HG03439 (cell line): ENCODE results near the gene SLC25A18.

Experiments used
- ATAC-seq: cut with Tn5 transposase; IDR thresholded peaks from one replicate; pipeline ENCODE4 v1.9.1; 2021; ENCODE audit warnings: mild to moderate bottlenecking, moderate library complexity; ENCODE audit not compliant: unreplicated experiment

SLC25A18 gene

GRCh38 chr22:17569971-17570511 lies 6.7 kb downstream of the SLC25A18 start:
- no peak for ATAC-seq

DNA sequence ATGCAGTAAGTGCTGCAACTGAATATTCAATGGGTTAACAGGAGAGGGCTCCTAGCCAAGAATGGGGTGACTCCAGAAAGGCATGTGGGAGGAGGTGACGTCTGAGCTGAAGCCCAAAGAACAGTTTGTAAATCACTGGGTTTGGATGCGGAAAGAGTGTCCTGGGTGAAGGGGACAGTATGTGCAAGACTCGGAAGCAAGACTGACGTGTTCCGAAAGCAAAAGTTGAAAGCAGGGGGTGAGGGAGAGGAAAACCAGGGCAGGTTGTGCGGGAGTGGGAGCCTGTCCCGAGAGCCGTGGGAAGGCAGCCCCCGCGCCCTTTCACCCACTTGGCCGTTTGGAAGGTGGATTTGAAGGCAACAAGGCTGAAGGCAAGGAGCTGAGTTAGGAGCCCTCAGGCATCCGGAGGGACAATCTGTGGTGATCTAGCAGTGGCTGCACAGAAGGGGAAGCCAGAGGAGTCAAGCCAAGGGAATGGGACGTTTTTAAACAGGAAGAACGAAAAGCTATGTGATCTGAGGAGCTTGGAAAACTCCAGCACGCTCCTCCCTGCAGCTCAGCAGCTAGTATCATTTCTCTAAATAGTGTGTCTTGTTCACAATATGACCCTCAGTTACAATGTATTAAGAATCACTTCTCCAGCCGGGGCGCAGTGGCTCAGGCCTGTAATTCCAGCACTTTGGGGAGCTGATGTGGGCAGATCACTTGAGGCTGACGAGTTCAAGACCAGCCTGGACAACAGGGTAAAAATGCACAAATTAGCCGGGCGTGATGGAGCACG lies 7.7 kb downstream of the SLC25A18 start:
- ATAC-seq, result no peak

GRCh38 chr22:17575151-17575550 lies 11.9 kb downstream of the SLC25A18 start:
- no peak for ATAC-seq

DNA sequence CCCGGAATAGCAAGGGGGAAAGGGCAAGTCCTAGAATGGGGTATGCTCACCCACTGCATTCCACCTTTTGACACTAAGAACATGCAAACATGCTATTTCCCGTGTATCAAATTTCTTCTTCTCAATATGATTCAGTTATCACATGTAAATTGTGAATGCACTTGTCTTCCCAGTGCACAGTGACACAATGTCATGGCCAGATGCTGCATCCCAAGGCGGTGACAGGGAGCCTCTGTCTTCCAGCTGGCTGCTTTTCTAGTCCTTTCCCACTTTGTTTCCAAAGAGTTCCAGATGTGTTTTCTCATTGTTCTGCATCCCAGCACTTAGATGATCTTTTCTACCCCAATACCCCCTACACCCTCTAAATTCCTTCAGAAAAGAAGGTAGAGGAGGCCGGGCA lies 12.4 kb downstream of the SLC25A18 start:
- ATAC-seq, result no peak

- no peak for ATAC-seq
Observed at GRCh38 chr22:17576470-17576869, 13.2 kb downstream of the SLC25A18 start.

DNA sequence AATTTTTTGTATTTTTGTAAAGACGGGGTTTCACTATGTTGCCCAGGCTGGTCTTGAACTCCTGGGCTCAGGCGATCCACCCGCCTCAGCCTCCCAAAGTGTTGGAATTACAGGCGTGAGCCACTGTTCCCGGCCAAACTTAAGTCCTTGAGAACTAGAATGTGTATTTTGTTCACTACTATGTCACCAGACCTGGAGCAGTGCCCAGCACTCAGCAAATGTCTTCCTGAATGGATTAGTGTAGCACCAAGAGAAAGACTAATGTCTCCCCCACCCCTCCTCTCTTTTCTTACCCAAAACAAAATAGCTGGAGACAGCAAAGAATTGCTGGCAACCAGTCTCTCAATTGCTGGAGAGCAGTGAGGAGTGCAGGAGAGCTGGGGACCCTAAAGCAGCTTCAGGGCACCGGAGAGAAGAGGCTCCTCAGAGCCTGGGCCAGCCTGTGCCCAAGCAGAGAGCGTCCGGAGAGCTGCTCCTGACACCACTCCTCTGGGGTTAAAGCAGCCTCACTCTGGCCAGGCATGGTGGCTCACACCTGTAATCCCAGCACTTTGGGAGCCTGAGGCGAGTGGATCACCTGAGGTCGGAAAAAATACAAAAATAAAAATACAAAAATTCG lies 14.9 kb downstream of the SLC25A18 start:
- no peak for ATAC-seq

DNA sequence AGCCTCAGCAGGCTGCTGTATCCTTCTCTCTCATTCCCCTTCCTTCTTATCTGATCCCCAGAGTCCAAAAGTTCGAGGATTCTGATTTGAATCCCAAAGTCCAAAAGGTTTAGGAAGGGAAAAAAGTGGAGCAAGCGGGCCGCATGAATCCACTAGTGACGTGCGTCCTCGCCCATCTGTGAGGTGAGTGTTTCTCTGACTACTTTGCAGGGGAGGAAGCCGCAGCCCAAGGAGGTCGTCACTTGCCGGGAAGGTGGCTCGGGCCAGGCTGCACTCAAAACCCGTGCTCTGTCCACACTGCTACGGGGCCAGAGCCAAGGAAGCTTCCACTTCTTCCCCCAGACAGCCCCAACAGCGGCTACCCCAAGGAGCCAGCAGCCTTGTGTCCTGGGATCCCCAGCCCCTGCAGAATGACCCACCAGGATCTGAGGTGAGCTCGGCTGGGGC lies 16.3 kb downstream of the SLC25A18 start:
- no peak for ATAC-seq

DNA sequence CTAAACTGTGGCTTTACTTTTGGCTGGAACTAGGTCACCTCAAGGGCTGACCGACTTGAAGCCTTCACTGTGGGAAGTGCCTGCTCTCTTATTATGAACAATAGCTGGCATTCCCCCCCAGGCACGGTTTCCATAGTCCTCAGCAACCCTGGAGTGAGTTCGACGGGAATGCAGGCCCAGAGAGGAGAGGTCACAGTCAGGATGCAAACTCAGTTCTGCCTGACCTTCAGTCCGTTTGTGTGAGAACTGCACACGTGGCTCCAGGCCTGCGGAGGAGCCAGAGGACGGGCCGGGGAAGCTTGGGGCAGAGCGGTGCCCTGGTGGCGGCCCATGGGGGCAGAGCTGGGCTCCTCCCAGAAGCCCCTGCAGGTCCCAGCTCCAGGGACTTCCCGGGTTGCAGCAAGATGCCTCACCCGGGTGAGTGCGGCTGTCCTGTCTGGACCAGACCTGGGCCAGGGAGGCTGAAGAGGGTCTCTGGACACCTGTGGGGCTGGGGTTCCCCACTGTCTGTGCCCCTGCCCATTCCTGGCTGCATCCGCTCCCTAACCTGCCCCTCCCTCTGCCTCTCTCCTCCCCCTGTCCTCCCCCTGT lies 17.2 kb downstream of the SLC25A18 start:
- no peak for ATAC-seq

DNA sequence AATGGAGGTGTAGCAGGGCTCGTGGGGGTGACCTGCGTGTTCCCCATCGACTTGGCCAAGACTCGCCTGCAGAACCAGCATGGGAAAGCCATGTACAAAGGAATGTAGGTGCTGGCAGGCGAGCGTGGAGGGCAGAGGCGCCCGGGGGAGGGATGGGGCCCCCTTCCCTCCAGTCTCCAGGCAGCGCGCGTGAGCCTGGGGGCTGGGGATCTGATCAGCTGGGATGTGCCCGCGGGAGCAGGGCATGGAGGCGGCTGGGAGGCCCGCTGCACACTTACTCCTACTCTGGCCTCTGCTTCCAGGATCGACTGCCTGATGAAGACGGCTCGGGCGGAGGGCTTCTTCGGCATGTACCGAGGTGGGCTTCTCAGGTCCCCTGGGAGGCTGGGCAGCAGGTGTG lies 17.8 kb downstream of the SLC25A18 start:
- ATAC-seq, result no peak

GRCh38 chr22:17581631-17582030 lies 18.3 kb downstream of the SLC25A18 start:
- ATAC-seq, result no peak

- ATAC-seq, result no peak
Observed at GRCh38 chr22:17583151-17583550, 19.9 kb downstream of the SLC25A18 start.

DNA sequence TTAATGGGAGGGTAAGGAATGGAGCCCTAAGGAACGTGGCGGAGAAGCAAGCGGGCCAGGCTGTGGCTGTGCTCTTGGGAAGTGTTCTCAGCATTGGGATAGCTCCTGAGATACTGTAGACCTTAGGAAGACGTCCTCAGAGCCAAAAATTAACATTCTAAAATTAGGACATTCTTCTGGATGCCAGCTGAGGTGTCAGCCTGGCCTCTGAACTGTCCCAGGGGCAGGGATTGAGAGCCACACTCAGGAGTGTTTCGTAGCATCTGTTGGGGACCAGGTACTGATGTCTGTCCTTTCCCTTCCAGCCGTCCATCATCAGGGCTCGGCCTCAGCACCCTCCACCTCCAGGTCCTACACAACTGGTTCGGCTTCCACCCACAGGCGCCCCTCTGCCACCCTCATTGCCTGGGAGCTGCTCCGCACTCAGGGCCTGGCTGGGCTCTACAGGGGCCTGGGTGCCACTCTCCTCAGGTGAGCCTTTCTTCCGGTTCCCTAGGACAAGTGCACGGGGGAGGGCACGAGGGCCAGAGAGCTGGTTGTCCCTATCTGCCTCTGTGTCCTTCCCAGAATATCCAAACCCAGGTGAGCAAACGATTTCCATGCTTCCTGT lies 23.6 kb downstream of the SLC25A18 start:
- ATAC-seq, result no peak

DNA sequence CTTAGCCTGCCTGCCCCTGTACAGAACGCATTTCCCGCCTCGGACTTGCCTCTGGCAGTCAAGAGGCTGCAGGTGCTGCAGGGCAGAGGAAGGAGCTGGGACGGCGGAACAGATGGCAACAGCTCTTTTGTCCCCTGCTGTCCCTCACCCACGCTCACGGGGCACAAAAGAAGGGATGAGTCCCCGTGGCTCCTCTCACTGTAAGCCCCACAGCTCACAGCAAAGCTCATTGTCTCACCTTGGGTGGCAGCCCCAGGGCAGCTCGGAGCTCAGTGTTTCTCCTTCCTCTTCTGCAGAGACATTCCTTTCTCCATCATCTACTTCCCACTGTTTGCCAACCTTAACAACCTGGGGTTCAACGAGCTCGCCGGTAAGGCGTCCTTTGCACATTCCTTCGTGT lies 24.3 kb downstream of the SLC25A18 start:
- ATAC-seq, result no peak

- ATAC-seq, result no peak
Observed at GRCh38 chr22:17588606-17589005, 25.3 kb downstream of the SLC25A18 start.

DNA sequence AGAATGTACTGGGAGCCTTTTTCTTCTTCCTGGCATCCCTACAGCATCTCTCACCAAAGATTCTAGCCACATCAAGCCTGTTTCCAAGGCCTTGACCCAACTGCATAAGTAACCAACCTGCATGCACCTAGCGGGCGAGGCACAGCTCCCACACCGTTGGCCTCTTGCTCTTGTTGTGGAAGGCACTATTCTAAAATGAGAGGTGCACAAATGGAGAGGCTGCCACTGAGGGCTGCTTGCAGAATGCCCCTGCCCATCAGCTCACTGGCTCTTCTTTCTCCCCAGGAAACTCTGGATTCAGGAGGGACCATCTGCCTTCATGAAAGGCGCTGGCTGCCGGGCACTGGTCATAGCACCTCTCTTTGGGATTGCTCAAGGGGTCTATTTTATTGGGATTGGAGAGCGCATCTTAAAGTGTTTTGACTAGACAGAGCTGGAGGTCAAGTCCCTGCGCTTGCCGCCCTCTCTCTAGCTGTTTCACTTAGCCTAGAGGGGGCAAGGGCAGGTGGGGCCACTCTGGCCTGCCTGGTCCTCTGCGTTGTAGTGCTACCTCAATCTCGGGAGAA lies 26.6 kb downstream of the SLC25A18 start:
- ATAC-seq, result no peak

GRCh38 chr22:17590586-17590985 lies 27.3 kb downstream of the SLC25A18 start:
- ATAC-seq, result no peak

- ATAC-seq, result no peak
Observed at GRCh38 chr22:17592201-17592600, 28.9 kb downstream of the SLC25A18 start.

GRCh38 chr22:17596226-17596625 lies 32.9 kb downstream of the SLC25A18 start:
- no peak for ATAC-seq

DNA sequence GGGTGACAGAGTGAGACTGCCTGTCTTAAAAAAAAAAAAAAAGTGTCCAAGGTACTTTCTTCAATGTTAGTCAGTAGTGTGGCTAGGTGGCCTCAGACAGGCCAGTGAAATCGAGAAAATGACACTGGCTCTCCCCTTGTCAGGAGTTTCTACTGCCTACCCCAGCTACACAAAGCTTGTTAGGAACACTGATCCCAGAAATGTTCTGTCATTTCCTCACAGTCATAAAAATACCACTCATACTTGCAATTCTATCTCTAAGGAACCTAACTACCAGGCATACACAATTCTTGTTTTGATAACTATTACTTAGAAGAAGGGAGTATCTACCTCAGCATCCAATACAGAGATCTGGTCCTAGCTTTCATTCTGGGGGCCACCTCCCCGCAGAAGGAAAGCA lies 33.9 kb downstream of the SLC25A18 start:
- ATAC-seq, result no peak

DNA sequence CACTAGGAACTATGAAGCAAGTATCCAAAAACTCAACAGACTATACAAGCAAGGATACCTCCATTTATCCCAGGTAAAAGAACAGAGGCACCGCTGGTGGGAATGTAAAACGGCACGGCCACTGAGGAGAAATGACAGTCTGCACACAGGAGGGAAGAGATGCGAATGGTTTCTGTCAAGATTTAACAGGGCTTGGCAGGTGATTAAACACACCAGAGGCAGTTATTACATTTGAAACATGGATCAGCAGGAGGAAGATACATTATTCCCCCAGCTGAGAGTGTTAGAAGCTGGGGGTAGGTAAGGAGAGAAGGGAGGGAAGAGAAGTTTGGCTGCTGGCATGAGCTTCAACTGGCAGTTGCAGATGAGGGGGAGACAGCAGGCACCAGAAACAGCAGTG lies 35.0 kb downstream of the SLC25A18 start:
- ATAC-seq, result no peak

DNA sequence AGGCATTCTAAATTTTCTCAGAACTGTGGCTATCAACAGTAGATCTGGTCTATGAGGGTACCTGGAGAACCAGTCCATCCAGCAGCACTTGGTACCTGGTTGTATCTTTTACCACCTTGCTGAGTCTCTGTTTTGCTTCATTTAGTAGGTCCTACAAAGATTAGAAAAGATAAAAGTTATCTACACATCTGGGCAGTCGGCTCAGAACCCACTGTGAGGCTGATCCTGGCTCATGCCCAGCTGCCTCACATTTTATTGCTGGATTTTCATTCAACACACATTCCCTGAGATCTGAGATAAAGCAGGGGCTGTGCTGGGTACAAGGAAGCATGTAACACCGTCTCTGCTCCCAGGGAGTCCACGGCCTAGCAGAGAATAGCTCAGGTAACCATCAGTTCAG lies 37.7 kb downstream of the SLC25A18 start:
- no peak for ATAC-seq
